Psoas muscle (tissue), 8 donors: ENCODE measurements around the gene PPIC. TPM values are rescaled to one million over a fixed set of nuclear protein-coding genes. Genes with fewer than 3 reads are reported as not detected.

Experiments
- ATAC-seq, 4 donors: fragments of 200-7000 bp; cut with Tn5 transposase; one replicate each; pipeline ENCODE4 v1.9.1; 2020; ENCODE audit warnings: moderate library complexity in 3 of 4, mild to moderate bottlenecking in 2 of 4
- DNase-seq, 2 donors: peaks; one replicate each; pipeline ENCODE4 v3.0.0-alpha.2; 2020
- H3K27ac ChIP-seq: fragments of 200-600 bp; one replicate; pipeline ENCODE4 v1.8.0; 2022
- H3K27me3 ChIP-seq, 3 donors: fragments of 200-600 bp in 1 of 3; one replicate each; pipeline versions ENCODE4 v1.6.1 to v1.8.0; 2013 to 2022; ENCODE audit warnings: low read length in 2 of 3, mild to moderate bottlenecking in 2 of 3, moderate library complexity in 1 of 3; ENCODE audit not compliant: insufficient read depth in 3 of 3
- H3K36me3 ChIP-seq, 2 donors: fragments of 200-600 bp in 1 of 2; one replicate each; pipeline versions ENCODE4 v1.6.1 to v1.8.0; 2013 to 2022; ENCODE audit warnings: low read depth in 1 of 2, mild to moderate bottlenecking in 1 of 2, moderate library complexity in 1 of 2; ENCODE audit not compliant: insufficient read depth in 1 of 2
- H3K4me1 ChIP-seq: fragments of 200-600 bp; one replicate; pipeline ENCODE4 v1.8.0; 2022
- H3K4me3 ChIP-seq: fragments of 200-600 bp; one replicate; pipeline ENCODE4 v1.8.0; 2022; ENCODE audit warnings: mild to moderate bottlenecking
- H3K9me3 ChIP-seq: fragments of 200-600 bp; one replicate; pipeline ENCODE4 v1.8.0; 2022
- WGBS, 3 donors: extraction: QIAGEN DNeasy Blood & Tissue Kit; methylation state at CpG; one replicate each; pipeline versions ENCODE4 v1.1.6 to v1.1.7; 2013; 5-methylcytosine and 5-hydroxymethylcytosine counted together
- intact Hi-C, 2 donors: fragments of 100-400 bp; cut with DNase I; formaldehyde crosslinking; loops; one replicate each; pipeline versions ENCODE4 v1.11.0 to v1.14.2; 2022
- polyA plus RNA-seq, 3 donors: library from polyadenylated mRNA; stranded (reverse); fragments of 200-250 nt; gene quantifications; one replicate each; pipeline ENCODE4 v1.2.3, GENCODE V29; 2013
- total RNA-seq, 4 donors: library from RNA; stranded (reverse); fragmentation: NEBNext Ultra II Directional in 2 of 4; extraction: Animal tissue kit (Norgen Biotek cat#: 25700) in 2 of 4; gene quantifications; one replicate each; pipeline versions ENCODE4 v1.2.1 to v1.2.4, GENCODE V29; 2021 to 2023
- TF ChIP-seq, protein P1 (sequence below): fragments of 200-600 bp; IDR thresholded peaks from one replicate; pipeline ENCODE4 v1.8.0; 2022; ENCODE audit warnings: antibody characterized with exemption
- donor health status: healthy with polysubstance abuse.
- donor health status: DM: no; HTN: no; CAD: no; lungs with moderate emphysema.
- donor health status: Bipolar disorder and iron deficiency.
- donor health status: healthy.
- donor health status: DM: yes; HTN: yes; CAD: no.
- donor health status: DM: no; HTN: no; CAD: no.
- donor health status: DM: no; HTN: no; CAD: no.
- donor health status: DM: yes; HTN: yes; CAD: no.

Gene PPIC
- total and polyA plus RNA-seq, 7 donors, result 13.7 to 36.5 (median 23.7) TPM

- DNase-seq, result no peak
- TF ChIP-seq, protein P1, sequence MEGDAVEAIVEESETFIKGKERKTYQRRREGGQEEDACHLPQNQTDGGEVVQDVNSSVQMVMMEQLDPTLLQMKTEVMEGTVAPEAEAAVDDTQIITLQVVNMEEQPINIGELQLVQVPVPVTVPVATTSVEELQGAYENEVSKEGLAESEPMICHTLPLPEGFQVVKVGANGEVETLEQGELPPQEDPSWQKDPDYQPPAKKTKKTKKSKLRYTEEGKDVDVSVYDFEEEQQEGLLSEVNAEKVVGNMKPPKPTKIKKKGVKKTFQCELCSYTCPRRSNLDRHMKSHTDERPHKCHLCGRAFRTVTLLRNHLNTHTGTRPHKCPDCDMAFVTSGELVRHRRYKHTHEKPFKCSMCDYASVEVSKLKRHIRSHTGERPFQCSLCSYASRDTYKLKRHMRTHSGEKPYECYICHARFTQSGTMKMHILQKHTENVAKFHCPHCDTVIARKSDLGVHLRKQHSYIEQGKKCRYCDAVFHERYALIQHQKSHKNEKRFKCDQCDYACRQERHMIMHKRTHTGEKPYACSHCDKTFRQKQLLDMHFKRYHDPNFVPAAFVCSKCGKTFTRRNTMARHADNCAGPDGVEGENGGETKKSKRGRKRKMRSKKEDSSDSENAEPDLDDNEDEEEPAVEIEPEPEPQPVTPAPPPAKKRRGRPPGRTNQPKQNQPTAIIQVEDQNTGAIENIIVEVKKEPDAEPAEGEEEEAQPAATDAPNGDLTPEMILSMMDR, result no peak
- intact Hi-C loops, result no loop called here
- H3K27me3 ChIP-seq, result no peaks in the 10 kb centered on the region
- H3K9me3 ChIP-seq, result no peaks in the 10 kb centered on the region
- H3K4me3 ChIP-seq, result no peak overlapping the region
- ATAC-seq, result no peak
- WGBS, 3 donors, result 90 to 92% (median 91%) methylated on average over 6 of the region's 6 CpGs
- no peak overlapping the region for H3K27ac ChIP-seq
- no peaks in the 10 kb centered on the region for H3K36me3 ChIP-seq
- H3K4me1 ChIP-seq, result no peaks in the 10 kb centered on the region
These were observed 29.3 kb downstream of the PPIC start for GRCh38 chr5:123007182-123007581.

DNA sequence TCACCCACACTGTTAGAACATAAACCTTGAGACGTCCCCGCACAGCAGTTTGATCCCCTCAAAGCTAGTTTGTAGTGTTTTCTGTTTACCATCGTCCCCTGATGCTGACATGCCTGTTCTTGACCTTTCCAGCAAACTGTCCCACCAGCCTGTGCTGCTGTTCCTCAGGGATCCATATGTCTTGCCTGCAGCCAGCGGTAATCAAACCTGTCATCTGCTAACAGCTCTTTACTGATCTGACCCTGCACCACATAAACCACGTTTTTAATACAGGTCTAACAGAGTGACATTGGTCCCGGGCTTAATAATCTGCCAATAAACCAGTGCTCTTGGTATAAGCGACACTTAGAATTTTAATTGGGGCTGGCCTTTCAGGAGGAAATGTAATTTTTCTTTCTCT is 34.7 kb downstream of the PPIC start:
- intact Hi-C loops, result no loop called here
- no peaks in the 10 kb centered on the region for H3K27me3 ChIP-seq
- H3K4me1 ChIP-seq, result no peaks in the 10 kb centered on the region
- TF ChIP-seq, protein P1, result no peak
- no peaks in the 10 kb centered on the region for H3K9me3 ChIP-seq
- no peaks in the 10 kb centered on the region for H3K36me3 ChIP-seq
- 75 to 83% (median 81%) methylated on average over 7 of the region's 7 CpGs for WGBS, 3 donors
- no peak overlapping the region for H3K27ac ChIP-seq
- DNase-seq (no peak), ATAC-seq (no peak)
- no peak overlapping the region for H3K4me3 ChIP-seq

DNA sequence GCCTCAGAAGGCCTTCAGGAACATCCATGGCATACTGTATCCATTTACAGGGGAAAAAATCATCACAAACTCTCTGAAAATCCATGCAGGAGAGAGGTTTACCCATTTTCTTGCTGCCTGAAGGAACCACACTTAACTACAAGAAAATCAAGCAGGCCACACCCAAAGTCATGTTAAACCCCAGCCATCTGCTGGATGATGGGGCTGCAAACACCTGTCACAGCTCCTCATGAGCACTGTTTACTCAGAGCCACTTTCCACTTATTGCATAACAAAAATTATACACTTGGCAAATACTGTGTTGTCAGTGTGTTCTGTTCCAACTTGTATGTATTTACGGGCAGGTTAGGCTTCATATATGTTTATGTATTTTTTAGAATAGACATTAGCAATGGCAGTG is 35.8 kb downstream of the PPIC start:
- no peaks in the 10 kb centered on the region for H3K27me3 ChIP-seq
- DNase-seq (no peak), ATAC-seq (no peak)
- H3K9me3 ChIP-seq, result no peaks in the 10 kb centered on the region
- no peak overlapping the region for H3K4me3 ChIP-seq
- no peaks in the 10 kb centered on the region for H3K4me1 ChIP-seq
- 78 to 81% (median 79%) methylated on average over 1 of the region's 1 CpG for WGBS, 3 donors
- TF ChIP-seq, protein P1, result no peak
- no peaks in the 10 kb centered on the region for H3K36me3 ChIP-seq
- intact Hi-C loops, result no loop called here
- no peak overlapping the region for H3K27ac ChIP-seq

DNA sequence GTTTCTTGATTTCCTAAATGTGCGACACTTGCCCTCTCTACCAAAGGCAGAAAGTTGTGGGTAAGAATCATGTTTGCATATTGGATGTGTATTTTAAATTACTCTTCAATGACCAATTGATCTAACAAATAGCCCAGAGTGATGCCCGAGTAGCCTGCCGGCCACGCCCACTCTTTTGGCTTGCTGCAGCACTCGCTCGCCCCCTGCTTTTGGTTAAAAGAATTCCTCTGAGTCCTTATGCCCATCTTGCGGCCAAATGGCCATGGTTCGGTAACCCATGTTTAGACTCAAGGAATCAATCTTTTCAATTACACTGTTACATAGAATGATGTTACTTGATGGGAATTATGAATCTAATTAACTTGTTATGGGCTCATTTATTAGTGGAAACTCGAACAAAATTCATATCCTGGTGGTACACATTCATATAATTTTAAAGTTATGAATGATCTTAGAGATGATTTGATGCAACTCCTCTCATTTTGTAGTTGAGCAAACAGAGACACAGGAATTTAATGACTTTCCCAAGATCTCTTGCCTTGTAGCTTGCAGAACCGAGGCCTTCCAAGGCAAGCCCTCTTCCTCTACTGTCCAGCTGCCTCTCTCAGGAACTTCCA is 36.5 kb downstream of the PPIC start:
- ATAC-seq, result no peak
- WGBS, 3 donors, result 76 to 77% (median 77%) methylated on average over 10 of the region's 10 CpGs
- intact Hi-C loops, result no loop called here
- Histone ChIP-seq H3K36me3 (no peaks in the 10 kb centered on the region), H3K4me1 (no peaks in the 10 kb centered on the region), H3K4me3 (no peak overlapping the region), H3K27ac (no peak overlapping the region), H3K27me3 (no peaks in the 10 kb centered on the region), H3K9me3 (no peaks in the 10 kb centered on the region)
- TF ChIP-seq, protein P1, result no peak
- DNase-seq, result no peak

- Histone ChIP-seq H3K9me3 (no peaks in the 10 kb centered on the region), H3K36me3 (no peaks in the 10 kb centered on the region), H3K27me3 (no peaks in the 10 kb centered on the region), H3K4me1 (no peaks in the 10 kb centered on the region), H3K4me3 (no peak overlapping the region), H3K27ac (no peak overlapping the region)
- TF ChIP-seq, protein P1, result no peak
- DNase-seq, result no peak
- WGBS, 3 donors, result 68 to 78% (median 68%) methylated on average over 7 of the region's 7 CpGs
- no peak for ATAC-seq
- intact Hi-C loops, result no loop called here
These were observed 39.2 kb downstream of the PPIC start for GRCh38 chr5:122997294-122997693.
